Measurements from ENCODE around the gene CCNQ. TPM values are rescaled to one million over a fixed set of nuclear protein-coding genes. Genes with fewer than 3 reads are reported as not detected.

The CCNQ gene
- 36.4 and 40.9 TPM in 2 replicates for total RNA-seq

DNA sequence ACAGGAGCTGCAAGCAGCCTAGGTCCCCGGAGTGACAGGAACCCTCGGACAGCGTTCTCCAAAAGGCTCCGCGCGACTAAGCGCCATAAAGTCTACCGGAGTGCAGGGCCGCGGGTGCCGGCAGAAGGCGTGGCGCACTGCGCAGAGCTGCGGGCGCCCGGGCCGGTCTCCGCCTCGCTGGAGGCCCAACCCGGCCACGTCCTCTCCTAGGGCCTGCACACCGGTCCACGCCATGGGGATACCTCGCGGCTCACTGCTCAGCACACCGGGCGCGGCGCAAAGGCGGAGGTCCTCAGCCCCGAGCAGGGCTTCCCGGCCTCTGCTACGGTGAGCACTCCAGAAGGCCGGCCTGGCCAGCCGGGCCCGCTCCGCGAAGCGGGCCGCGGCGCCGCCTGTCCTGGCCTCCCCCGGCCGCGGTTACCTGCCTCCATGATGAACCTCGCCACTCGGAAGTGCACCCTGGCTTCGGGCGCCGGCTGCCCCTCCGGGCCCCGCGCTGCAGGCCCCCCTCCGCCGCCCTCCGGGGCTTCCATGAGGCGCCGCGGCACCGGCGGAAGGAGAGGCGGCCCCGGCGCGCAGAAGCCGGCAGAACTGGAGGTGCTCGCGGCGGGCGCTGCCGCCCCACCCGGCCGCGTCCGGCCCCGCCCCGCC, at the start of gene CCNQ:
CCNQ (minus strand) TSS at position 599 of the 651 bp plus-strand sequence; CDS start at position 533, 66 bp downstream.

DNA sequence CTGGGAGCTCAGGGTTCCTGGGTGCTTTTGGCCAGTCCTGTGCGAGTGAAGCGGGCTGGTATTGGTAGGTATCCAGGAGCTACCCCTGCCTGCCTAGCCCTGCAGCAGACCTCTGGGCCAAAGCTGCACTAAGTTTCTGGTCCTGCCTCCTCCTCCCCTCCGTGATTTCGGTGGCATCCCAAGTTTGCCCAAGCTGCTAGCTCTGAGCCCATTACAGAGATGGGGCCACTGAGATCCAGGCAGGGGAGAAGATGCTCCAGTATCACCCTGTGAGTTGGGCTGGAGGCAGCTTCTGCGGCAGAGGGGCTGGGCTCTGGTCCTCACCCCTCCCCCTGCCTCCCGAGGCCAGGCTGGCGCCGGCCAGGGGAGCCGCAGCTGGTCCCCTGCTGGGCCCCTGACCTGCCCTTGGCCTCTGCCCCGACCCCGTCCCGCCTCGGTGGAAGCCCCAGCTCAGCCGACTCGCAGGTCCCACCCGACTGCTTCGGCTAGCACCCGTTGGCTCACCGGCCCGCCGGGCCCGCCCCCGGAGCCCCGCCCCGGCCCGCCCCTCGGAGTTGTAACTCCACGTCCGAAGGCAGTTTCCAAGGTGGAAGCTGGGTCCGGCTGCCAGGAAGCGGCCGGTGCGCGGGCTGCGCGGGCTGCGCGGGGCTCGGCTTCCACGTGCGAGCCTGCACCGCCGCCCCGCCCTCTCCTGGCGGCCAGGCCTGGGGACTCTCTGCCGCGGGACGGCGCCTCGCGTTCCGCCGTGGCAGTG, 47.9 kb upstream of the CCNQ start, which contains the start of gene DUSP9:
DUSP9 (plus strand) TSS at position 584 of the 754 bp plus-strand sequence. CDS start 751 bp downstream, outside the sequence.

Other genes with a start within 250 kb of the CCNQ start
- gene PNMA6E, start 197.8 kb downstream of the CCNQ start, total RNA-seq, result not detected in 2 replicates
- 0.90 and 1.5 TPM in 2 replicates for gene ZFP92, start 187.7 kb downstream of the CCNQ start, total RNA-seq
- 2.8 and 3.7 TPM in 2 replicates for gene TREX2, start 153.1 kb downstream of the CCNQ start, total RNA-seq
- gene HAUS7, start 128.6 kb downstream of the CCNQ start, total RNA-seq, result 18.8 and 21.3 TPM in 2 replicates
- gene BGN, start 104.2 kb downstream of the CCNQ start, total RNA-seq, result 16.6 and 71.1 TPM in 2 replicates
- gene ATP2B3, start 81.5 kb downstream of the CCNQ start, total RNA-seq, result under 0.01 TPM in 2 replicates
- gene DUSP9, start 48.1 kb upstream of the CCNQ start, total RNA-seq, result under 0.01 TPM in 1 of 2 replicates, not detected in the other
- gene PNCK, start 74.7 kb upstream of the CCNQ start, total RNA-seq, result 0.09 TPM in 1 of 2 replicates, not detected in the other
- 3.4 and 7.9 TPM in 2 replicates for gene SLC6A8, start 88.8 kb upstream of the CCNQ start, total RNA-seq
- 265 and 294 TPM in 2 replicates for gene BCAP31, start 125.2 kb upstream of the CCNQ start, total RNA-seq
- 6.8 and 10.6 TPM in 2 replicates for gene ABCD1, start 125.7 kb upstream of the CCNQ start, total RNA-seq
- 3.2 and 5.5 TPM in 2 replicates for gene PLXNB3, start 165.1 kb upstream of the CCNQ start, total RNA-seq
- gene SRPK3, start 181.9 kb upstream of the CCNQ start, total RNA-seq, result 0.09 TPM in 2 replicates
- gene IDH3G, start 195.2 kb upstream of the CCNQ start, total RNA-seq, result 53.3 and 54.2 TPM in 2 replicates
- 144 and 169 TPM in 2 replicates for gene SSR4, start 195.5 kb upstream of the CCNQ start, total RNA-seq
- gene PDZD4, start 231.4 kb upstream of the CCNQ start, total RNA-seq, result 0.09 TPM in 2 replicates

Measured in endothelial cell of coronary artery (primary cell).